SH-SY5Y (cell line): ENCODE data around the gene TMEM164.

Experiments used
- GATA2 ChIP-seq: IDR thresholded peaks from 2 replicates; pipeline ENCODE4 v1.6.1; 2011; ENCODE audit warnings: mild to moderate bottlenecking, low read depth, low read length
- GATA3 ChIP-seq: IDR thresholded peaks from 2 replicates; pipeline ENCODE4 v1.6.1; 2011; ENCODE audit warnings: low read depth, mild to moderate bottlenecking, low read length, moderate library complexity

GRCh38 chrX:110215411-110215810, 212.5 kb downstream of the TMEM164 start:
- no peak for TF ChIP-seq GATA3
- TF ChIP-seq GATA2, result no peak
